Duodenal mucosa (tissue), 2 donors: ENCODE data around the gene HLA-DOA.

Source experiments
- H3K27ac ChIP-seq: one replicate; pipeline ENCODE4 v1.7.0; 2013; ENCODE audit warnings: low read depth, low read length
- H3K27me3 ChIP-seq, 2 donors: one replicate each; pipeline ENCODE4 v1.7.0; 2013; ENCODE audit warnings: low read length in 2 of 2, control low read depth in 1 of 2; ENCODE audit not compliant: insufficient read depth in 2 of 2, control insufficient read depth in 1 of 2
- H3K36me3 ChIP-seq, 2 donors: one replicate each; pipeline ENCODE4 v1.7.0; 2013; ENCODE audit warnings: low read length in 2 of 2, control low read depth in 1 of 2; ENCODE audit not compliant: insufficient read depth in 2 of 2, control insufficient read depth in 1 of 2
- H3K4me1 ChIP-seq, 2 donors: one replicate each; pipeline ENCODE4 v1.7.0; 2013; ENCODE audit warnings: low read length in 2 of 2, control low read depth in 1 of 2; ENCODE audit not compliant: insufficient read depth in 2 of 2, control insufficient read depth in 1 of 2
- H3K4me3 ChIP-seq, 2 donors: one replicate each; pipeline ENCODE4 v1.7.0; 2013; ENCODE audit warnings: low read length in 2 of 2, low read depth in 1 of 2
- H3K9ac ChIP-seq, 2 donors: one replicate each; pipeline ENCODE4 v1.7.0; 2013; ENCODE audit warnings: low read length in 2 of 2, low read depth in 1 of 2
- H3K9me3 ChIP-seq, 2 donors: one replicate each; pipeline ENCODE4 v1.7.0; 2013; ENCODE audit warnings: low read length in 2 of 2, control low read depth in 1 of 2; ENCODE audit not compliant: control insufficient read depth in 1 of 2

The HLA-DOA gene

DNA sequence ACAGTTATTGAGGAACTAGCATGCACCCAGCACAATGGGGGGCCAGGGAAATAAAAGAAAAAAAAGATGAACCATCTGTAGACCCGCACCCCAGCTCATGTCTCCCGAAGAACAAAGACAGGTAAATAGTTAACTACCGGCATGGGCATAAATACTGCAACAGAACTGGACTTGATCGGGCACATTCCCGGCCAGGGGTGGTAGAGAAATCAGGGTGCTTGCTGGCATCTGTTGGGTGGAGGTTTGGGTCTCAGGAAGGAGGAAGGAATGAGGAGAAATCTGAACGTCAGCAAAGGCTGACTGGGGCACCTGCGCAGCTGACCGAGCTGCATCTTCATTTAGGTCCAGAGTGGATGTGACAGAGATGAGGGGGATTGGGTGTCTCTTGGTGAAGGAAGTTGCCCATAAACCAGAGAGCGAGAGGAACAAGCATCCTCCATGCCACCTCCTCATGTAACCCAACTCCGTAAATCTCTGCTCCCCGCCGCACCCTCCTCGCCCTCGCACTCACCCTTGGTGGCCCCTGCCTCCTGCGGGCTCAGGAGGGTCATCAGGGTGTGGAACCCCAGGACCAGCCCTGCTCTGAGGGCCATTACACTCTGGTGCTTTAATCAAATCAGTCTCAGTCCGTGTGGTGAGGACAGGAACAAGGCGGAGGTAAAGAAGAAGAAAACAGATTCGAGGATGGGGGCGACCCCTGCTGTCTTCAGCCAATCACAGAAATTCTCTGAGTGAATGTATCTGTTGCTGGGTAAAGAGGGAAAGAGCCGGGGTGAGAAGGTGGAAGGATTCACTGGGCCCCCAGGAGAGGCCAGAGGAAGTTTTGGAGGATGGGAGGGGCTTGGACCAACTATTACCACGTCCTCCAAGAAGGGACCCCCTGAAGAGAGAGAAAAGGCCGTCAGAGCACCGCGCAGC, at the start of gene HLA-DOA:
HLA-DOA (minus strand) TSS at position 648 of the 918 bp plus-strand sequence.
- Histone ChIP-seq H3K9me3 (no peaks in the 10 kb centered on the region), H3K4me3 (peak within 1 kb of the TSS; percentile 57 to 58), H3K36me3 (no peaks in the 10 kb centered on the region), H3K9ac (peak within 1 kb of the TSS in 1 of 2 donors; percentile 16), H3K27me3 (peaks cover 12 to 13% of the 10 kb centered on the region in 2 donors), H3K27ac (peak within 1 kb of the TSS; percentile 28), H3K4me1 (peaks cover 0 to 6% of the 10 kb centered on the region in 2 donors)

DNA sequence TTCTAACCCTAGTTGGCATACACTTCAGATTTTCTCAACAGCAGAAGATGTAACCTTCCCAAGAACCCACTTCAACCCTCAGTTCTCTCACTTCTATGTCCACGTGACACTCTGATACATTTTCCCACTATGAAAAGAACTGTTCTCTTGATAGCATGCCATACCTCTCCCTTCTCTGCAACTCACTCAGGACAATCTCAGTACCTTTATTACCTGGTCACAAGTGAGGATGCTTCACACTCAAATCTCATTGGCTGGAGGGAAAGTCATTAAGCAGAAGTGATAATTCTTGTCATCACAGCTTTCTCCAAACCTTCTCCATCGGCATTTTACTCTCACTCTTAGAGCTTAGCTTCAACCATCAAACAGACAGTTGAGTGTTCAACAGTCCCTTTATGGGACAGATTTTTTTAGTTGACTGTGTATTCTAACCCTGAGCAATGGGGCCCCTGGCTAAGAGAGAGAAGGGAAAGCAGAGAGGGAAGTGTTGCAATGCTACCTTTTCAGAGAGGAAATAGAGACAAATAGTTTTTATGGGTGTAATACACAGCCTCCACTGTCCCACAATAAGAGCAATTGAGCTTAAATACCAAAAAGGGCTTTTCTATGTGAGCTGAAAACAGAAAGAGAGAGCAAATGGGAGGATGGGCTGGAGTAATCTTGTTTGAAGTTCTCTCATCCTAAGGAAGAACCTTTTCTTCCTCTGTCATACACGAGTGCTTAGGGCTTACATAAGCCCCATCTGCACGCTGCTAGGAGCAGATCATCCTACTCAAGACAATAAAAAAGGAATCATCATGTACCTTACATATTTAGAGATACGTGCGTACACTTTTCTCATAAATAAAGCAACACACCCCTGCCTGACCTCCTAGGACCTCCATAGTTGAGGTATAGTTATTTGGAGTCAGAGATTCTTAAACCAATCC, 48.1 kb upstream of the HLA-DOA start:
- Histone ChIP-seq H3K27ac (no peak overlapping the region), H3K9ac (no peak overlapping the region), H3K4me3 (no peak overlapping the region), H3K27me3 (no peaks in the 10 kb centered on the region), H3K36me3 (no peaks in the 10 kb centered on the region), H3K9me3 (no peaks in the 10 kb centered on the region), H3K4me1 (no peaks in the 10 kb centered on the region)

DNA sequence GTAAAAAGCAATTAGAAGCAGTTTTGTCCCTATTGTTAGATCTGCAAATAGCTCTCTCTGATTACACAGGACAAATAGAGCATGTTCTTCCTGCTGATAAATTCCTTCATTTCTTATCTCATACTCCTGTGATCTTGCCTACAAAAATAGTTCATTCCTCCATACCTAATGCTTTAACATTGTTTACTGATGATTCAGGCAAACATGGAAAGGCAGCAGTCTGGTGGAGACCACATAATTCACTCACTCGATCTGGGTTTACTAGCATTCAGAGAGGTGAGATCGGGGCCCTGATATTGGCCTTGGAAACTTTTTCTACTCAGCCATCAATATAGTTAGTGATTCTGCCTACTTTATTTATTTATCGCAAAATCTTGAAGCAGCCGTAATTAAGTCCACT, 43.8 kb upstream of the HLA-DOA start:
- Histone ChIP-seq H3K27ac (no peak overlapping the region), H3K36me3 (no peaks in the 10 kb centered on the region), H3K9me3 (no peaks in the 10 kb centered on the region), H3K9ac (no peak overlapping the region), H3K27me3 (peaks cover 0 to 3% of the 10 kb centered on the region in 2 donors), H3K4me3 (no peak overlapping the region), H3K4me1 (no peaks in the 10 kb centered on the region)

DNA sequence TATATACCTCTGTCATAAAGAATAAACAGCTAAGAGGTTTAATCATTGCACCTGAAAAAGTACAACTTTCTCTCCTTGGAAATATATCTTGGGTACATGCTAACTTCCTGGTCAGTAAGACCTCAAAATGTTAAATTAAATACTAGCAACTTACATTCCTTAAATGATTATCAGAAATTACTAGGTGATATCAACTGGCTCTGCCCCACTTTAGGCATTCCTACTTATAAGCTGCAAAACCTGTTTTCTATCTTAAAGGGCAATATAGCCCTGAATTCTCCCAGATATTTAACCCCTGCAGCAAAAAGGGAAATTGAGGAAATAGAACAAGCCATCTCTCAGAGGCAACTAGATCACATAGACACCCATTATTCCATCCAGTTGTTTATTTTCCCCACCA, 43.2 kb upstream of the HLA-DOA start:
- no peak overlapping the region for H3K9ac ChIP-seq
- no peak overlapping the region for H3K4me3 ChIP-seq
- H3K27me3 ChIP-seq: peaks cover 0 to 3% of the 10 kb centered on the region in 2 donors
- H3K36me3 ChIP-seq: no peaks in the 10 kb centered on the region
- H3K9me3 ChIP-seq: no peaks in the 10 kb centered on the region
- H3K4me1 ChIP-seq: no peaks in the 10 kb centered on the region
- no peak overlapping the region for H3K27ac ChIP-seq

DNA sequence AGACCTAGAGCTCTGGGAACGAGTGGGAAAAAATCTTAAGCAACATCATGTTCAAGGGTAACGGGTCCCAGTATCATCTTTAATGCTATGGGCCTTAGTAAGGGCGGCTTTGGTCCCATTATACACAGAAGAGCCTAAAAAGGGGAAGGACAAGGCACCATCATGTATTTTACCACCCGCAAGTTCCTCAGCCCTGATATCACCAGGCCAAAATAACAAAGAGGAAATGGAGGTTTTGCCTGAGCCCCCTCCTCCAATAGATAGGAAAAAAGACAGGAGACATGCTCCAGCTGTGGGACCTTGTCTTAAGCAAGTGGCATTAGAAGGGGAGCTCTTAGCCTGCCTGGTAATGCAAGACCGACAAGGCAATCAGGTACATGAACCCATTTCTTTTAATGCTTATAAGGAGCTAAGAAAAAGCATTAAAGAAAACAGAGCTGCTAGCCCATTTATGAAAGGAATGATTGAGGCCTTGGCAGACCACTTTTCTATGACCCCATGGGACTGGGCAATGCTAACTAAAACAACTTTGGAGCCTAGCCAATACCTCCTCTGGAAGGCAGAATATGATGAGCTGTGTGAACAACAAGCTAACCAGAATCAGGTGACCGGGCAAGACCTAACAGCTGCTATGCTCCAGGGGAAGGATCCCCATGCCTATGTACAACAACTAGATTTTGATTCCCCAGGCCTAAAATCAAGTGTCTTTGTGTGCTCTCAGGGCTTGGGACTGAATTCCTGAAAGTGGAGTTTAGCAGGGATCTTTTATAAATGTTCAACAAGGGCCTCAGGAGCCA, 40.8 kb upstream of the HLA-DOA start:
- Histone ChIP-seq H3K4me1 (no peaks in the 10 kb centered on the region), H3K9me3 (no peaks in the 10 kb centered on the region), H3K9ac (no peak overlapping the region), H3K27ac (no peak overlapping the region), H3K27me3 (peaks cover 0 to 6% of the 10 kb centered on the region in 2 donors), H3K4me3 (no peak overlapping the region), H3K36me3 (no peaks in the 10 kb centered on the region)

DNA sequence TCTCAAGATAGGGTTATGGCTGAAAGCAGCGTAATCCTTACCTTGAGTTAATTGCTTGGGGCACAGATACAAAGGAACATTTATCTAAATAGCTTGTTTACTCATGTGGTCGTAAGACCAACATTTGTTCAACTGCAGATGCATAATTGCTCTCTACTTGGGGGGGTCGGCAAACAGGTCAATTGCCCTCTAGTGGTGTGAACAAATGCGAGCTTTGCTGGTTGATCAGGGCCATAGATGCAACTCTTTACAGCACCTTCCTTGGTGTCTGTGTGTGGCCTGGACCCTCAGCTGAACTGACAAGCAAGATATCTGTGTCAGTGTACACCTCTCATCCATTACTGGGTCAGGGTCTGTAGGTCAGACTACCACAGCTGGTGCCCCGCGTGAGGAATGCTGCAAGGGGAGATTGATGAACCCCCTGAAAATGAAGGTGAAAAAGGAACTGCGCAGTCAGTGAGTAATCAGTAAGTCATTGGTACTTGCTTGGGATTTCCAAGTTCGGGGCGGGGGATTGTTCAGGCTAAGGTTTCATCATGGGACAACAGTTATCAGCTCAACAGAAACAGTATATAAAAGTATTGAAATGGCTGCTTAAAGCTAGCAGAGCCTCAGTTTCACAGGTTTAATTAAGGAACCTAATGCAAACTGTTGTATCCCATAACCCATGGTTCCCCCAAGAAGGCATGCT, 40.1 kb upstream of the HLA-DOA start:
- no peak overlapping the region for H3K27ac ChIP-seq
- H3K9ac ChIP-seq: no peak overlapping the region
- H3K27me3 ChIP-seq: peaks cover 0 to 6% of the 10 kb centered on the region in 2 donors
- no peaks in the 10 kb centered on the region for H3K36me3 ChIP-seq
- no peaks in the 10 kb centered on the region for H3K4me1 ChIP-seq
- no peak overlapping the region for H3K4me3 ChIP-seq
- H3K9me3 ChIP-seq: no peaks in the 10 kb centered on the region

DNA sequence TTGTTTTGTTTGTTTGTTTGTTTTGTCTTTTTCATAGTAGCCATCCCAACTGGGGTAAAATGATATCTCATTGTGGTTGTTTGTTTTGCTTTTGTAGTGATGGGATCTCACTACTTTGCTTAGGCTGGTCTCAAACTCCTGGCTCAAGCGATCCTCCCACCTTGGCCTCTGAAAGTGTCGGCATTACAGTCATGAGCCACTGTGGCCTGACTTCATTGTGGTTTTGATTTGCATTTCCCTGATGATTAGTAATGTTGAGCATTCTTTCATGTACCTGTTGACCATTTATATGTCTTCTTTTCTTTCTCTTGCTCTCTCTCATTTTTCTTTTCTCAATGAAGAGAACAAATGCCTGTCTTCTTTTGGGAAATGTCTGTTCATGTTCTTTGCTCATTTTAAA, 30.8 kb upstream of the HLA-DOA start:
- Histone ChIP-seq H3K9me3 (no peaks in the 10 kb centered on the region), H3K4me1 (no peaks in the 10 kb centered on the region), H3K27ac (no peak overlapping the region), H3K27me3 (peaks cover 0 to 5% of the 10 kb centered on the region in 2 donors), H3K4me3 (no peak overlapping the region), H3K9ac (no peak overlapping the region), H3K36me3 (no peaks in the 10 kb centered on the region)

DNA sequence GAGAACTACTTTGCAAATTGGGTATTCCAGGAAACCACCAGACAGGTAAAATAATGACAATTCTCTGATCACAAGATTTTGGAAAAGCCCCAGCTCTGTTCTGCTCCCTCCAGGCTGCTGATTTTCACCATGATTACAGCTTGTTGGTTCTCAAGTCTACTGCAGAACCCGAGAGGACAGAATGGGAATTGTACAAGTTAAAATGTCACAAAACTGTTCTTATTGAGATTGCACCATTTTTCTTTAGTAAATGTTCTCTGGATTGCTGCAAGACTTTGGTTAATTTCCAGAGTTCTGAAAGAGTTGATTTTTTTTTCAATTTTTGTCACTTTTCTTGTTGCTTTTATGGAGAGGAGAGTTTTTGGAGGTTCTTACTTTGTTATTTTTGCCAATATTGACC, 27.1 kb upstream of the HLA-DOA start:
- Histone ChIP-seq H3K27me3 (peaks cover 0 to 10% of the 10 kb centered on the region in 2 donors), H3K4me3 (no peak overlapping the region), H3K4me1 (no peaks in the 10 kb centered on the region), H3K9ac (no peak overlapping the region), H3K36me3 (no peaks in the 10 kb centered on the region), H3K9me3 (no peaks in the 10 kb centered on the region), H3K27ac (no peak overlapping the region)

DNA sequence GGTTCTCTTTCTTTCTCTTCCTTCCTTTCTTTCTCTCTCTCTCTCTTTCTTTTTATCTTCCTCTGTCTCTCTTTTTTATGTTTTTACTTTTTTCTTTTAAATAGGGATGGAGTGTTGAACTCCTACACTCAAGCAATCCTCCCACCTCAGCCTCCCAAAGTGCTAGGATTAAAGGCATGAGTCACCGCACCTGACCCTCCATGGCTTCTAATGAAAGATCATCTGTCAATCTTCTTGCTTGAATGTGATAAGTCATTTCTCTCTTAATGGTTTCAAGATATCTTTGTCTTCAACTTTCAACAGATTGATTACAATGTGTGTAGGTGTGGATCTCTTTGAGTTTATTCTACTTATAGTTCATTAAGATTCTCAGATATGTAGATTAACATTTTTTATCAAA, 25.2 kb upstream of the HLA-DOA start:
- H3K4me3 ChIP-seq: no peak overlapping the region
- no peak overlapping the region for H3K27ac ChIP-seq
- no peaks in the 10 kb centered on the region for H3K9me3 ChIP-seq
- no peaks in the 10 kb centered on the region for H3K36me3 ChIP-seq
- H3K9ac ChIP-seq: no peak overlapping the region
- peaks cover 0 to 10% of the 10 kb centered on the region in 2 donors for H3K27me3 ChIP-seq
- no peaks in the 10 kb centered on the region for H3K4me1 ChIP-seq
